Measurements from ENCODE around the gene MSMP.

DNA sequence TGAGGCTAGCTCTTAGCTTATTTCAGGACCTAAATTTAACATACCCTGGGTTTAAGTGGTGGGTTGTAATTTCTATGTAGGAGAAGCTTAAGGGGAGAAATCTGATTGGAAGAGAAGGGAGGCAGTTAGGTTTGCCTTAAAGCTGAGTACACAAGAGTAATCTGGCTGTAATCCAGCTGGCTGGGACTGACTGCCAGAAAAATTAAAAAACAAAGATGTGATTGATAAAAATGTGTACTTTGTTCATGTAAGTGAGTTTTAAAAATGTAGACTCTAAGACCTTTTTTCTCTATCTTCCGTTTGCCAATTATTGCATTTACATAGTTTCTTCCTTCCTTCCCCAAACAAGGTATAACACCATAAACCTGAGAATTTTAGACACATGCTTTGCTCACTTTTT, 17.5 kb upstream of the MSMP start:
- TF ChIP-seq, protein P1, sequence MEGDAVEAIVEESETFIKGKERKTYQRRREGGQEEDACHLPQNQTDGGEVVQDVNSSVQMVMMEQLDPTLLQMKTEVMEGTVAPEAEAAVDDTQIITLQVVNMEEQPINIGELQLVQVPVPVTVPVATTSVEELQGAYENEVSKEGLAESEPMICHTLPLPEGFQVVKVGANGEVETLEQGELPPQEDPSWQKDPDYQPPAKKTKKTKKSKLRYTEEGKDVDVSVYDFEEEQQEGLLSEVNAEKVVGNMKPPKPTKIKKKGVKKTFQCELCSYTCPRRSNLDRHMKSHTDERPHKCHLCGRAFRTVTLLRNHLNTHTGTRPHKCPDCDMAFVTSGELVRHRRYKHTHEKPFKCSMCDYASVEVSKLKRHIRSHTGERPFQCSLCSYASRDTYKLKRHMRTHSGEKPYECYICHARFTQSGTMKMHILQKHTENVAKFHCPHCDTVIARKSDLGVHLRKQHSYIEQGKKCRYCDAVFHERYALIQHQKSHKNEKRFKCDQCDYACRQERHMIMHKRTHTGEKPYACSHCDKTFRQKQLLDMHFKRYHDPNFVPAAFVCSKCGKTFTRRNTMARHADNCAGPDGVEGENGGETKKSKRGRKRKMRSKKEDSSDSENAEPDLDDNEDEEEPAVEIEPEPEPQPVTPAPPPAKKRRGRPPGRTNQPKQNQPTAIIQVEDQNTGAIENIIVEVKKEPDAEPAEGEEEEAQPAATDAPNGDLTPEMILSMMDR (conservative IDR thresholded peaks at IDR 0.05; ENCODE audit: low read length): no peak
- TF ChIP-seq EZH2phosphoT487 (IDR thresholded peaks at IDR 0.05; ENCODE audit: borderline replicate concordance, low read depth, low read length): no peak
